ENCODE data around the gene C19orf38.
"Not testable (repeated sequence)": the region's sequence is repeated elsewhere in the genome, so short reads cannot be mapped to it uniquely, and the experiment has no call there.

Gene C19orf38

DNA sequence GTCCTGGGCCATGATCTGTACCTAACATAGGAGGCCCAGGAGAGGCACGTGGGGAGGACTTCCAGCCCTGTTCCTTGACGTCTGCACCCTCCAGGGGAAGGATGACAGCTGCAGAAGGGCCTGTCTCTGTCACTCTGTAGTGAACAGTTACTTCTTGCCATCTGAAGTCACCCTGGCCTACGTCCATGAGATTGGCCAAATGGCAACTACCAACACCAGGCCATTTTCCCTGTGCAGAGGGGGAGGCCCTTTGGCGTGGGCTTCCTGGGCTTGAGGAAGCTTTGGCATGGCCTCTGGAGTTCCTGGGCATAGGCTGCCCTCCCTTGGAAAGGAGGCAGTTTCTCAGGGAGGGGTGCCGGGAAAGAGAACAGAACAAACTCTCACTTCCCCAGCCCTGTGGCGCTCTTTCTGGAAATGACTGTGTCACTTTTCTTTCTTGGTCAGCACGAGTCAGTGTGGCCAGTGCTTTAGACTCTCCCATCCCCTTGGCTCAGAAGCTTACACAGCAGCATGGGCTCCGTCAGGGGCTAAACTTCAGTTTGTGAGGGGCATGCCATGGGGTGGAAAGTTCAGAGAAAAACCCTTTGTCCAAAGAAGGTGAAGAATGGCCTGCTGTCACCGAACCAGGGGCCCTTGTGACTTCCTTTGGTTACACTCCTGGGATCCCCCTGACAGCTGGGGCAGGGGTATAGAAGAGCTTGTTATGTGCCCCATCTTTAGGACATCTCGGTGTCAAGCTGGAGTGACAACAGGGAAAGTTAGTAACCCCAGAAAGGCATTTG, 28.4 kb downstream of the C19orf38 start:
- peak; percentile 12 for DNase-seq (ENCODE audit: low spot score)

DNA sequence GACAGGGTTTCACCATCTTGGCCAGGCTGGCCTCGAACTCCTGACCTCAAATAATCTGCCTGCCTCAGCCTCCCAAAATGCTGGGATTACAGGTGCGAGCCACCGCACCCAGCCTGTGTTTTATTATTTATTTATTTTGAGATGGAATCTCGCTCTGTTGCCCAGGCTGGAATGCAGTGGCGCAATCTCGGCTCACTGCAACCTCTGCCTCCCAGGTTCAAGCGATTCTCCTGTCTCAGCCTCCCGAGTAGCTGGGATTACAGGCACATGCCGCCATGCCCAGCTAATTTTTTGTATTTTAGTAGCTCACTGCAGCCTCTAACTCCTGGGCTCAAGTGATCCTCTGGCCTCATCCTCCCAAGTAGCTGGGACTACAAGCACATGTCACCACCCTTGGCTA, 29.4 kb downstream of the C19orf38 start:
- DNase-seq (ENCODE audit: low spot score): not testable (repeated sequence)

DNA sequence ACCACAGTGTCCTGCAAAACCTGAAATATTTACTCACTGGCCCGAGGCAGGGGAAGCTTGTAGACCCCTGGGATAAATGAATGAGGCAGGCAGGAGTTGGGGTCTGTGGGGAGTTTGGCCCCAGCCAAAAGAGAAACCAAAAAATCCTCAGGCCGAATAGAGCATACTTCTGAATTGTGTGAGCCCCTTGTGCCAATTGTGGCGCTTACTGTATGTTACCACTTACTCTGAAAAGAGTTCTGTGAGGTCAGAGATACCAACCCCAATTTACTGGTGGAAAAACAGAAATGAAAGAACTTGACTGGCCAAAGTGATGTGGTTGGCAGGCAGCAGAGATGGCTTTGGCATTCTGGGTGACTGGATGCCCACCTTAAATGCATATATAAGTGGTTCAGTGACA, 30.0 kb downstream of the C19orf38 start:
- peak; percentile 3 for DNase-seq (ENCODE audit: low spot score)

DNA sequence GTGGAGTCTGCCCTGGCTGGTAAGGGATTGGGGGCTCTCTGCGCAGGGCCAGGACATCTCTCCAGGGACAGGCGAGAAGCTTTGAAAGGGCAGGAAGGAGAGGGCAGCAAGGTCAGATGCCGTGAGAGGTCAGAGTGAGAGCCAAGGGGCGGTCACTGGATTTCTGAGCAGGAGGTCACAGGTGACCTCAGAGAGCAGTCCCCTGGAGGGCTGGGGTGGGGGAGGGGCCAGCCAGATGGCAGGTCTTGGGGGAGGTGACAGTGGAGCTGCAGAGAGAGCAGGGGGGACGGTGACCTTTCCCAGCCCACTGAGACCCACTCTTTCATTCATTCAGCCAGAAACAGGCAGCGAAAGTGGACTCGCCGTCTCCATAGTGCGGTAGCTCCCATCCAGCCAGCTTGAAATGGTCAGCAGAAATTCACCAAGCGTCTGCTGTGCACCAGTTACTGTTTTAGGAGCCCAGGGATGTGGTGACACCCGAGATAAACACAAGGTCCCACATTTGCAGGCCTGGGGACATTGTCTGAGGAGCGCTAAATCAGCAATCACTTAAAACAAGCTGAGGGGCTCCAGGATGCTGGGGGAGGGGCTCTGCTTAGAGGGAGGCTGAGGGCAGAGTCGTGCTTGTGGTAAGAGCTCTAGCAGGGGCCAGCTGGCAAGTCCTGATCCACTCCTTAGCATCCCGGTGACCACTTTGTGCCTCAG, 33.3 kb downstream of the C19orf38 start:
- DNase-seq (ENCODE audit: low spot score): no peak

DNA sequence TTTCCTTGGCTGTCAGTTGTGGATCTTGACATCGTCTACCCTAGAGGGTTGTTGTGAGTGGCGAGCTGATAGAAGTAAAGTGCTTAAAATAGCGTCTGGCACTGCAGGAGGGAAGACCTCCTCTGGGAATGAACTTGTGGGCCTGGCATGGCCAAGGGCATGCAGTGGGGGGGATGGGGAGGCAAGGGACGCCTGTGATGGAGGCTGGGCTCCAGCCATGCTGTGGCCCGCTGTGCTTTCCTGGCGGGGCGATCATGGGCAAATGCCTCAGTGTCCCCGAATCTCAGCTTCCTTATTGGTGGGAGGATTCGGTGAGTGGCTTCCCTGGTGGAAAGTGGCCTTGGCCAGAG, 33.9 kb downstream of the C19orf38 start:
- DNase-seq (ENCODE audit: low spot score): no peak

DNA sequence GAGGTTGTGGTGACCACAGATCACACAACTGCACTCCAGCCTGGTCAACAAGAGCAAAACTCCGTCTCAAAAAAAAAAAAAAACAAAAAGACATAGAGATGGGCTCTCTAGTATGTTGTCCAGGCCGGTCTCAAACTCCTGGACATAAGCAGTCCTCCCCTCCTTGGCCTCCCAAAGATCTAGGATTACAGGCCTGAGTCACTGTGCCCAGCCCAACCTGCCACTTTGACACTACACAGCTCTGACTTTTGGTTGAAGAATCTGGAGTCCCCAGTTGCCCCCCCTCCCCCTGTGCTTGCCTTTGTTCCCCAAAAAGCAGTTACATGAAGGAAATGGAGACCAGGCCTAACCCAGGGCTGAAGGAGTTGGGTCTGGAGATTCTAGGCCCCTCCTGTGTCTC, 36.1 kb downstream of the C19orf38 start:
- peak; percentile 73 for DNase-seq (ENCODE audit: low spot score)

DNA sequence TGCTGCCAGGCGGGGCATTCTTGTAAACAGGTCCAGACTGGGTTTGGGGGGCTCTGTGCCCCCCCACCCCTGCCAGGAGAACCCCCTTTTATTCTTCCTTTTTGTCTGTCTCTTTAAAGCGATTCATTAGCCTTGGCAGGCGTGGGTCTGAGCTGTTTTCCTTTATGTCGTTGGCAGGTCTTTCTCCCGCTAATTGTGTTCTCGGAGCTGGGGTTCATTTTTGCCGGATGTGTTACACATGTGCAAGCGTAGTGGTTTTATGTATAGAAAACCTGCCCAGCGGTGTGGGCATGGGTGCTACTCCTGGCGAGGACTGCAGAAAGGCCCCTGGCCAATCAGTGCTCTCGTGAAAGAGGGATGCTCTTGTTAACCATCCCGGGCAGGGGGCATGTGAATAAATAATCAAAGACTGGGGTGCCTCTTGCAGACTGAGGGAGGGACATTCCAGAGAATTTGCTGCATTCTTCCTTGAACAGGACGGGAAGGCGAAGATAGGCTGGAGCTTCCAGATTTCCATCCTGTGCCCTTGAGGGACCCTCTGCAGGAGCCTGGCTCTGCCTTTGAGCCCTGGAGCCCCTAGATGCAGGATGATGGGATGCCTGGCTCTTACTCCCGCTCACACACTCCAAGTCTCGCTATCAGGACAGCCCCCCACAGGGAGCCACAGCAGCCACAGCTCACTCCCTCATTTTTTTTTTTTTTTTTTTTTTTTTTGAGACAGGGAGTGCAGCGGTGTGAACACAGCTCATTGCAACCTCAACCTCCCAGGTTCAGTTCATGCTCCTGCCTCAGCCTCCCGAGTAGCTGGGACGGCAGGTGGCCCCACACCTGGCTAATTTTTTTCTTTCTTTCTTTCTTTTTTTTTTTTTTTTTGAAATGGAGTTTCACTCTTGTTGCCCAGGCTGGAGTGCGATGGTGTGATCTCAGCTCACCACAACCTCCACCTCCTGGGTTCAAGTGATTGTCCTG, 37.3 kb downstream of the C19orf38 start:
- DNase-seq (ENCODE audit: low spot score): peak; percentile 12

DNA sequence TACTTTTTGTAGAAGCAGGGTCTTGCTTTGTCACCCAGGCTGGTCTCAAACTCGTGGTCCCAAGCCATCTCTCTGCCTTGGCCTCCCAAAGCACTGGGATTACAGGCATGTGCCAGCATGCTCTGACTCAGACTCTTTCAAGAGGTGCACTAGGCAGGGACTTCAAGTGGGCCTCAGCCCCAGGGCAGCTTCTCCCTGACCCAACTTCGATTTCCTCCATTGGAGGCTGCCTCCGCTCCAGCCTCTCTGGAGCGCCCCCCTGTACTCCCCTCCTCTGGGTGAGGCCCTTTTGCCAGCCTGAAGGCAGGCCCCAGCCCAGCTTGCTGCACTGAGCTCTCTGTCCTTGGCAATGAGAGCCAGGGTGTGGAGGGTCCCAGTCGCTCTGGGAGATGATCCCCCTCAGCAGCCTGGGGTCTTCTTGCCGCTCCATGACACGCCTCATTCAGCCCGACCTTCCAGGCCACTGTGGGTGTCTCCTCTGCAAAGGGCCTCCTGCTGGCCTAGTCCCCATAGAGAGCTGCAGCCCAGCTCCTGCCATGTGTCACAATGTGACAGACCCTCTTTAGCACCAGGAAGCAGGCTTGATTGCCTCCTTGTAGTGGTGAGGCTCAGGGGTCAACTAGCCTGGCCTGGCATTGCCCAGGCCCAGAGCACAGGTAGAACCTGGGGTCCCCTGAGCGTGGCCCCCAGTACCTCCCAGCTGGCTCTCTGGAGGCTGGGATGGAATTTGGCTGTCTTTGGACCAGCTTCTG, 39.6 kb downstream of the C19orf38 start:
- no peak for DNase-seq (ENCODE audit: low spot score)

DNA sequence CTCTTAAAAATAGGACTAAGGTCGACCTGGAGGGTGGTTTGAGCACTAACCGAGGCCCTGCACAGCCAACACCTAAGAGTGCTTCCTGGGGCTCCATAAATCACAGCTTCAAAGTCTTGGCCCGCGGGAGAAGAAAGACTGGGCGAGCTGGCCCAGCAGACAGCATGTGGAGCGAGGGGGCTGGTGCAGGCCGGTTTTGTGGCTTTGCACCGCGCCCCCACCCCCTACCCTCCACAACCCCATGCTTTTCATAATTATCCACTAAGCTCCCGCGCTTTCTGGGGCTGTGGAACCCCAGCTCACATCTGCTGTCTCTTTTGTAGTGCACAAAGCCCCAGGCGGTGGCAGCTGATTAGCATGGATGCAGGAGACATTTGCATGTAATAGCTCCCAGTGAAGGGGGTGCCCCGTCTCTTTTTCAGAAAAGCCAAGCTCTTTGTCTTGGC, 40.2 kb downstream of the C19orf38 start:
- DNase-seq (ENCODE audit: low spot score): no peak

DNA sequence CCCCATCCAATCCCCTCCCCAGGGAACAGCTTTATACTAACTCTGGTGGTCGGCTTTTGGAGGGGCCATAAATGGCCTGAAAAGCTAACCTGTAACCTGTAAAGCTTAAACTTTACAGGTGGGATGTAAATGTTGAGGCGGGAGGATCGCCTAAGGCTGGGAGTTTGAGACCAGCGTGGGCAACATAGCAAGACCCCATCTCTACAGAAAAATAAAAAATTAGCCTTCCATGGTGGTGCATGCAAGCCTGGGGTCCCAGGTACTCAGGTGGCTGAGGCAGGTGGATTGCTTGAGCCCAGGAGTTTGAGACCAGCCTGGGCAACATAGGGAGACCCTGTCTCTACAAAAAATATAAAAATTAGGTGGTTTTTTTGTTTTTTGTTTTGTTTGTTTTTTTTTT, 41.7 kb downstream of the C19orf38 start:
- DNase-seq (ENCODE audit: low spot score): no peak

DNA sequence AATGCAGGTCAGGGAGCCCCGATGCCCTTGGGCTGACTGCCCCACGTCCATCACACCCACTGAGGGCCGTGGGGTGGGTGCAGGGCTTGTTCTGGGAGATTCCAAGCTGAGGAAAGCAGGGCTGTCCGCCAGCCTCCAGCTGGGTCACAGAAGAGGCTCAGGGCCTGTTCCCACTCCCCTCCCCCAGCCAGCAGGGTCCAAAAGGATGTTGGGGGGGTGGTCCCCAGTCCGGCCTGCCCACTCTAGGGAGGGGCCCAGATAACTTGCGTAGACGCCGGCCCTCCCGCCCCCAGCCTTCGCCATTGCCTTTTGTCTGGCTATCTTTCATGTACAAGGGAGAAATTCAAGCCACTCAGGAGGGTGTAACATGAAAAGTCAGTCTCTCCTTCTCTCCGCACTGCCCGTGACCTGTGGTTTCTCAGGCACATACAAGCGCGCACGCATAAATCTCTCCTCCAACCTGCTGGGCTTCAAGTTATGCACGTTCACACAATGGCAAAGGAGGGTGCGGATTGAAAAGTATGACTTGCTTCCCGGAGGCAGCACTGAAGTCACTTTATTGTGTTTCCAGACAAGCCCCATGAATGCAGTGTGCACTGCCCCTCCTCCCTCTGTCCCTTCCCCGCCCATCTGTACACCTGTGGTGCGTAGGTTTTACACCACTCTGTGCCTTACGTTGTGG, 43.3 kb downstream of the C19orf38 start:
- DNase-seq (ENCODE audit: low spot score): no peak

DNA sequence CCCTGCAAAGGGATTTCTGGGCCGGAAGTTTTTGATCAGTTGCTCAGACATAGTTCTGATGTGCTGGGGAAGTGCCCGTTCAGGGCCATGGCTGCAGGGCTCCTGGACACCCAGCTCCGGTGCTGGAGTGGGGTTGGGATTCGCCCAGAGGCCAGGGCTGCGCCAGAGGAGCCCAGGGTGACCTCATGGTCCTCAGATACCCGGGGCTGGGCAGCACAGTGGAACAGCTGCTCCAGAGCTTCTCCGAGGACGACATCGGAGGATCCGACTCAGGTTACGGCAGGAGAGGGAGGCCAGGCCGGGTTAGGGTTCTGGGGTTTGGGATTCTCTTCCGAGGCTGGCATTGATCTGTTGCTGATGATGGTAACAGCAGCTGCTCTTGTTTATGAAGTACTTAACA, 44.0 kb downstream of the C19orf38 start:
- DNase-seq (ENCODE audit: low spot score): no peak

DNA sequence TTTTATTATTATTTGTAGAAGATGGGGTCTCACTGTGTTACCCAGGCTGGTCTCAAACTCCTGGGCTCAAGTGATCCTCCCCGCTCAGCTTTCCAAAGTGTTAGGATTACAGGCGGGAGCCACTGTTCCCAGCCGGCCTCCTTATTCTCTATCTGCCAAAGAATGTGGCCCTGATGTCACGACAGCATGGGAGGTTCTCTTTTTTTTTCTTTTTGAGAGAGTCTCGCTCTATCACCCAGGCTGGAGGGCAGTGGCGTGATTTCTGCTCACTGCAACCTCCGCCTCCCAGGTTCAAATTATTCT, 46.6 kb downstream of the C19orf38 start:
- DNase-seq (ENCODE audit: low spot score): no peak

DNA sequence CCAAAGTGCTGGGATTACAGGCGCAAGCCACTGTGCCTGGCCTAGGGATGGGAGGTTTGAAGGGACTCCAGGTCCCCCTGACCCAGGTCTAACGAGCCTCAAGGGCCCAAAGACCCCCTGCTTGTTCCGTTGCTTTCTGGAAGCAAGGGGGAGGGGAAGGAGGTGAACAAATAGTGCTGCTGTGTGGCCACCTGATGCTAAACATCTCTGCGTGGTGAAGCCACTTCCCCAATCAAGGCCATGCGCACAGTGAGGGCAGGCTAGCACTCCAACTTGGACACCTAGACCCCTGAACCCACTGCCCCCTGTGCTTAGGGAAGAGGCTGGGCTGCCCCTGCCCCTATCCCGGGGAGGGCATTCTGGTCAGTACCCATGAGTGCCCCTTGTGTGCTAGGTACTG, 47.1 kb downstream of the C19orf38 start:
- no peak for DNase-seq (ENCODE audit: low spot score)

DNA sequence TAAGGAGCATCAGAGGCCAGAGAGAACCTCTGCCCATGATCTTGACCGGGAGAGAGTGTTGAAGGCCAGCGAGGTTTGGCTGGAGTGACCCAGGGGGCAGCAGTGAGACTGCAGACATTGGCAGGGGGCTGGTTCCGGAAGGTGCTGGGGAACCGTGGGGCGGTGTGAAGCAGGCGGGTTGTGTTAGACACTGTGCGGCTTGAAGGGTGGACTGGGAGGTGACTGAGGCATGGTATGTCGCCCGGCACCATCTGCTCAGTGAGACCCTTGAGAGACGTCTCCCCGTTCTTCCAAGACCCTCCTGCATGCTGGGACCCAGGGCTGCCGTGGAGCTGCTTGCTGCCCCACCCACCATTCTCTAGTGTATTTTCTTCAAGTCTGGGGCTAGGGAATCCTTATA, 47.7 kb downstream of the C19orf38 start:
- no peak for DNase-seq (ENCODE audit: low spot score)

DNA sequence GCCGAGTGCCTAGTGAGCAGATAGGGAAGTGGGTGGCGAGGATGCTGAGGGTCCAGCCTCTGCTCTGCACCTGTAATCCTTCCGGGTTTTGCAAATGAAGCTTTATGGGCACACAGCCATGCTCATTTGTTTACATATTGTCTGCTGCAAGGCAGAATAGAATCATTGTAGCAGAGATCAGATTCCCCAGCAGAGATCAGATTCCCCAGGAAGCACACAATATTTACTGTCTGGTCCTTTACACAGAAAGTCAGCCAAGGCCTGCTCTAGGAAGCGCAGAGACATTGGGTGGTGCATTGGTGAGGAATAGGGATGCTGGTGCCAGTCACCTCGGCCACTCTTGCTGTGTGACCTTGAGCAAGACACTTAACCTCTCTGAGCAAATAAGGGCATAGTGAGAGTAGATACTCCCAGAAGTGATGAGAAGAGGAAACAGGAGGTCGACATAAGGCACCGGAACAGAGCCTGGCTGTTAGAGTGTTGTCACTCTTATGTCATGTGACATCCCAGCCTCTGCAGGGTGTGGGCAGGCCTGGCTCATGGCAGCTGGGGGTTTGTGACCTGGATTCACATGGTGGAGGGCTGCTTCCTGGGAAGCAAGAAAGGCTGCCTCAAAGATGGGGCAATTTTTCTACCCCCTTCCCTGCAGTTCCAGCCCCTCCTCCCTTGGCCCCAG, 48.8 kb downstream of the C19orf38 start:
- no peak for DNase-seq (ENCODE audit: low spot score)

DNA sequence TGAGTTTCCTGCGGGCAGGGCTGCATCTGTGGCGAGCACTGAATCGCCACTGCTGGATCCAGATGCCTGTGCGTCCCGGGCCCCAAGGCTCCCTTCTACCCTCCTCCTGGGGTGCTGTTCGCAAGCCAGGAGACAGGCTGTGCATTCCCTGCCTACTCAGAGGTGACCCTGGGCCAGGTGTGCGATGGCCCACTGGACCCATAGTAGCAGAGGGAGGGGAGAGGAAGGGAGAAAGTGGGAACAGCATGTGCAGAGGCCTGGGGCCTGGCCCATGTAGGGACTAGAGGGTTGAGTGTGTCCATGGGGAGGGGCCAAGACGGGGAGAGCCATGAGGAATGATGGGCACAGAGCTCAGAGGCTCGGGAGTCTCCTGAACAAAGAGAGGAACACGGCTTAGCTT, 50.4 kb downstream of the C19orf38 start:
- no peak for DNase-seq (ENCODE audit: low spot score)

DNA sequence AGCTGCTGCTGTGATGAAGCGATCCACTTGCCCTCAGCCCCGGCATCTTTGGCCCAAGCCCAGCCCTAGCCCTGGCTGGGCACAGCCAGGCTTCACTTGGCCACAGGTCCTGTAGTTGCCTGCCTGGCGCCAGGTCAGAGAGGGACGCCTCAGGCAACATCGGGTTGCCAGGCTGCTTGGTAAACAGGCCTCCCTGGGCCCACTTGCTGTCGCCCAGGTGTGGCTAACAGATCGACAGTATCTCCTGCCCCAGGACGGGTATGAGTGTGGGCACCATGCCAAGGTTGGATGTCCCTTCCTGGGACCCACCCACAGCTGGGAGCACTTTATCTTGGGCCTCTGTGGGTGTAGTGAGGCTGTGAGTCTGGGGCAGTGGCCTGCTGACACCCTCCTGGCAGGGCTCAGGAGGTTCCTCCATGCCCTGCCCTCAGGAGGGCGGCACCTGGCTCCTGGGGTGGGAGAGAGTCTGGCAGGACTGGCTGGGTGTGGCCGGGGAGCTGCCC, 51.0 kb downstream of the C19orf38 start:
- DNase-seq (ENCODE audit: low spot score): no peak

DNA sequence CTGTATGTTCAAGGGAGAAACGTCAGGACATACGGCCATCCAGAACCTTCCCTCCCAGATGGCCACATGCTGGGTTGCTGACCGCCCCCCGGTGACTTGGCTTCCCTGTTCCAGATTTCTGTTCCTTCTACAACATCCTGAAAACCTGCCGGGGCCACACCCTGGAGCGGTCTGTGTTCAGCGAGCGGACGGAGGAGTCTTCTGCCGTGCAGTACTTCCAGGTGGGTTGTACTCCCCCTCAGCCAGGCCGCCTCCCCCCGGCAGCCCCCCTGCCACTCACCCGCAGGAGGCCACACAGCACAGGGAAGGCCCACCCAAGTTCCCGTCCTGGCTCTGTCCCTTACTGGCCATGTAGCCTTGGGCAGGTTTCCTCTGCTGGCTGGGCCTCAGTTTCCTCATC, 59.7 kb downstream of the C19orf38 start:
- DNase-seq (ENCODE audit: low spot score): no peak

DNA sequence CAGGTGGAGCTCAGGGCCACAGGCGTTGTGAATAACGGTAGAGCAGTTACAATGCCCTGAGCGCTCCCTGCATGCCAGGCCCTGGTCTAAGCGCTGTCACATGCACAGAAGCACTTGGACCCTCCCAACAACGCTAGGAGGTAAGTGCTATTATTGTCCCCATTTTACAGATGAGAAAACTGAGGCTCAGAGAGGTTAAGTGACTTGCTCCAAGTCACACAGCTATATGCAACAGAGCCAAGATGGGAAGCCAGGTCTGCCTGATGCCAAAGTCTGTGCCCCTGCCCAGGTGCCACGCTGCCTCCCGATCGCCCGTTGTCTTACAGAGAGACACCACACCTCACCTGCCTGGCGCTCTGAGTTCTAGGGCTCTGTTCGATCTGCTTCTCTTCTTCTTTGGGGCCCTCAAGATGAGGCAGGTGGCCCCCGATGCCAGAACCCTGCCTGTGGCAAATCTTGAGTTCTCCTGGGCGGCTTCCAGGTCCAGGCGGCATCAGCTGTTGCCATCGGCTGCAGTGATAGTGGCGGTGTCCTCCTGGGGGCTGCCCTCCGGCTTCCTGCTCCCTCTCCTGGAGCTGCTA, 60.3 kb downstream of the C19orf38 start:
- DNase-seq (ENCODE audit: low spot score): no peak

Measured in AG20443 (cell line).